Epithelial cell of proximal tubule (primary cell): Measurements from ENCODE around the gene ACSL4. TPM values are rescaled to one million over a fixed set of nuclear protein-coding genes. Genes with fewer than 3 reads are reported as not detected.
"Not testable (repeated sequence)": the region's sequence is repeated elsewhere in the genome, so short reads cannot be mapped to it uniquely, and the experiment has no call there.

Source experiments
- DNase-seq: peaks from one replicate; pipeline ENCODE4 v3.0.0-alpha.2; 2011; ENCODE audit warnings: low read depth
- H3K4me3 ChIP-seq: 2 replicates; pipeline ENCODE4 v1.5.1; 2011; ENCODE audit warnings: low read depth, mild to moderate bottlenecking, low read length
- total RNA-seq: library from RNA; depleted of rRNA; stranded (reverse); fragments of >200 nt; gene quantifications from 2 replicates; pipeline ENCODE4 v1.2.3, GENCODE V29; 2015
- TF ChIP-seq, protein P1 (sequence below): conservative IDR thresholded peaks from 2 replicates; pipeline ENCODE4 v1.5.1; 2012; ENCODE audit warnings: low read depth, mild to moderate bottlenecking, low read length

The ACSL4 gene
- total RNA-seq, 1 donor from 2014 or later = 66.9 TPM

DNA sequence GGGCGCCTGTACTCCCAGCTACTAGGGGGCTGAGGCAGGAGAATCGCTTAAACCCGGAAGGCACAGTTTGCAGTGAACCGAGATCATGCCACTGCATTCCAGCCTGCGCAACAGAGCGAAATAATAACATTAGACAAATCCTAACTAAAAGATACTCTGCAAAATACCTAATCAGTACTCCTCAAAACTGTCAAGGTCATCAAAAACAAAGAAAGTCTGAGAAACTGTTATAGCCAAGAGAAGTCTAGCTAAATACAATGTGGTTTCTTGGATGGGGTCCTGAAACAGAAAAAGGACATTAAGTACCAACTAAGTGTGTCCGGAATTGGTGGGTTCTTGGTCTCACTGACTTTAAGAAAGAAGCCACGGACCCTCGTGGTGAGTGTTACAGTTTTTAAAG, 14.6 kb upstream of the ACSL4 start:
- no peak overlapping the region for H3K4me3 ChIP-seq
- no peak for DNase-seq
- TF ChIP-seq, protein P1, sequence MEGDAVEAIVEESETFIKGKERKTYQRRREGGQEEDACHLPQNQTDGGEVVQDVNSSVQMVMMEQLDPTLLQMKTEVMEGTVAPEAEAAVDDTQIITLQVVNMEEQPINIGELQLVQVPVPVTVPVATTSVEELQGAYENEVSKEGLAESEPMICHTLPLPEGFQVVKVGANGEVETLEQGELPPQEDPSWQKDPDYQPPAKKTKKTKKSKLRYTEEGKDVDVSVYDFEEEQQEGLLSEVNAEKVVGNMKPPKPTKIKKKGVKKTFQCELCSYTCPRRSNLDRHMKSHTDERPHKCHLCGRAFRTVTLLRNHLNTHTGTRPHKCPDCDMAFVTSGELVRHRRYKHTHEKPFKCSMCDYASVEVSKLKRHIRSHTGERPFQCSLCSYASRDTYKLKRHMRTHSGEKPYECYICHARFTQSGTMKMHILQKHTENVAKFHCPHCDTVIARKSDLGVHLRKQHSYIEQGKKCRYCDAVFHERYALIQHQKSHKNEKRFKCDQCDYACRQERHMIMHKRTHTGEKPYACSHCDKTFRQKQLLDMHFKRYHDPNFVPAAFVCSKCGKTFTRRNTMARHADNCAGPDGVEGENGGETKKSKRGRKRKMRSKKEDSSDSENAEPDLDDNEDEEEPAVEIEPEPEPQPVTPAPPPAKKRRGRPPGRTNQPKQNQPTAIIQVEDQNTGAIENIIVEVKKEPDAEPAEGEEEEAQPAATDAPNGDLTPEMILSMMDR = no peak

DNA sequence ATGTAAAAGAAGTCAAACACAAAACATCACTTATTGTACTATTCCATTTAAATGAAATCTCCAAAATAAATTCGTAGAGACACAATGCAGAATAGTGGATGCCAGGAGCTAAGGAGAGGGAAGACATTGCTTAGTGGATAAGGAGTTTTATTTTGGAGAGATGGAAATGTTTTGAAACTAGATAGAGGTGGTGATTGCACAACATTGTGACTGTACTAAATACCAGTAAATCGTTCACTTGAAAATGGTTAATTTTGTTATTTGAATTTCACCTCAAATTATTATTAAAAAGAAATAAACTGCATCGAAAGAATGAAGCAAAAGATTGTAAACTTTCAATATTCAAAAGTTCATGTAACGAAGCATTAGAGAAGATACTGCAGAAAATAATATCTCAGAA, 9.7 kb upstream of the ACSL4 start:
- TF ChIP-seq, protein P1 = no peak
- no peak overlapping the region for H3K4me3 ChIP-seq
- no peak for DNase-seq

DNA sequence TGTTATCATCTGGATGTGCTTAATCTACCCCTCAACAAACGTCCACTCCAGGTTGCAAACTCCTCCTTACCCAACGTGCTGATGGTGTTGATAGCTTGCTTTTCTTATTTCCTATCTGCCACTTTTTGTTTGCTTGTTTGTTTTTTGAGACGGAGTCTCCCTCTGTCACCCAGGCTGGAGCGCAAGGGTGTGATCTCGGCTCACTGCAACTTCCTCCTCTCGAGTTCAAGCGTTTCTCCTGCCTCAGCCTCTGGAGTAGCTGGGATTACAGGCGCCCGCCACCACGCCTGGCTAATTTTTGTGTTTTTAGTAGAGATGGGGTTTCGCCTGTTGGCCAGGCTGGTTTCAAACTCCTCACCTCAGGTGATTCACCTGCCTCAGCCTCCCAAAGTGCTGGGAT, 7.8 kb upstream of the ACSL4 start:
- H3K4me3 ChIP-seq, DNase-seq: not testable (repeated sequence)

DNA sequence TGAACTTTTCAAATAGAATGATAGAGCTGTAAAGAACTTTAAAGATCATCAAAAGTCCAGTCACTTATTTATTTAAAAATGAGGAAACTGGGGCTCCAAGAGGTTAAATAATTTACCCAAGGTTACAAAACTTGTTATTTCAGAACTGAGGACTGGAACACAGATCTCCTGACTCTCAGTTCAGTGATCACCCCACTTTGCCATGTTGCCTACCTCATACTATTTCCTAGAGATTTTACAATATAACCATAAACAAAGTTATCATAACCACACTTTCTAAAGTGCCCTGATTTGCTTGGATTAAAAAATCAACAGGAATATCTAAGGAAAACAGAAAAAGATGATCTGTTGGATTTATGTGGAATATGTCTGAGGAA, 7.4 kb upstream of the ACSL4 start:
- TF ChIP-seq, protein P1 = no peak
- no peak for DNase-seq
- no peak overlapping the region for H3K4me3 ChIP-seq

DNA sequence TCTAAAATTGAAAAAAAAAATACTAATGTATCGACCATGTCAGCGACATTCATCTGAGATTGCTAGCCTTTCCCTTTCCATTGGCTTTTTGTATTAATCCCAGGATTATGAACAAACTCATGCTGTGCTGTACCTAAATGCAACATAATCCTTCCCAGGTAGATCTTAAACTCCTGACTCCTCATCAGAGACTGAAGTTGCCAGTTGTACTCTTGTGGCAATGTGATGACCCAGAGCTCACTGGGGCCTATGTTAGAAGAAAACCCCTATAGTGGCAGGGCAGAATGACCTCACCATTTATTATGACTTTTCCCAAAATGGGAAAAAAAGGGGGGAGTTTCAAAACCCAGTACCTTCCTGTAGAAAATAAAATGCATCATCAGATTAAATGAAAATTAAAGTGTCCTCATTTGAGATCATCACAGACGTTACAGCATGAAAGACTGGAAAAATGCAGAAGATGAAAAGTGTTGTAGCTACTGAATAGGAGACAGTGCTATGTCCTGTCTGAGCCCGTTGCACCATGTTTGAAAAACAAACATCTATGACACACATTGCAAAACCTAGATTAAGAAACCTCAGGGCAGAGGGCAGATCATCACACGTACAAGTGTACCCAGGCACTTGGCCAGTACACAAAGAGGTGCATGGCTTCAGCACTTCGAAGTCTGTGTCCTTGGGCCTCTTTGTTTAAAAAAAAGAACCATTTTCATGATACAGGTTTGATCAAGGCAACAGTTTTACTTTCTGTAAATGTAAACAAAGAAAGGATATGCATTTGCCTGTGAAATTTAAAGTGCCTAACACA, 6.8 kb upstream of the ACSL4 start:
- TF ChIP-seq, protein P1 = no peak
- peak; percentile 38 for DNase-seq
- no peak overlapping the region for H3K4me3 ChIP-seq

DNA sequence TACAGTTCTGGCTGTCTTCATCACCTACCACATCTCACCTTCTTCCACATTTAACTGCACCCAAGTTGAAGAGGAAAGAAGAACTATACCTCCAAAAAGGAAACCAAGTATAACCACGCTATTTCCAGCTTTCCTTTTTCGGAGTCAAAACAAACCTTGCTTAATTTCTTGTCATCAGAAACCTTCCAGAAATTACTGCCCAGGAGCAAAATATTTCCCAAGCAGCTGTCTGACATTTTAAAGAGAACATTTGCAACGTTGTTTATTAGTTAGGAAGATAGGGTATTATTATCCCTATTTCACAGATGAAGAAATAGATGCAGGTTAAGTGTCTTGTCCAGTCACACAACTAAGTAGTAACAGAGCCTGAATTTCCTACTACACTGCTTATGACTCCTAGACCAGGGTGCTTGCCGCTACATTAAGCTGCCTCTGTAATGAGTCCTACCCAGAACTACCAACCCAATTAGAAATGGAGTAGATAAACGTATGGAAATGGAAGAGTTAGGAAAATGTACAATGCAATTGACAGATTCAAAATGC, 2.2 kb upstream of the ACSL4 start:
- TF ChIP-seq, protein P1 = no peak
- H3K4me3 ChIP-seq = no peak overlapping the region
- DNase-seq = no peak

DNA sequence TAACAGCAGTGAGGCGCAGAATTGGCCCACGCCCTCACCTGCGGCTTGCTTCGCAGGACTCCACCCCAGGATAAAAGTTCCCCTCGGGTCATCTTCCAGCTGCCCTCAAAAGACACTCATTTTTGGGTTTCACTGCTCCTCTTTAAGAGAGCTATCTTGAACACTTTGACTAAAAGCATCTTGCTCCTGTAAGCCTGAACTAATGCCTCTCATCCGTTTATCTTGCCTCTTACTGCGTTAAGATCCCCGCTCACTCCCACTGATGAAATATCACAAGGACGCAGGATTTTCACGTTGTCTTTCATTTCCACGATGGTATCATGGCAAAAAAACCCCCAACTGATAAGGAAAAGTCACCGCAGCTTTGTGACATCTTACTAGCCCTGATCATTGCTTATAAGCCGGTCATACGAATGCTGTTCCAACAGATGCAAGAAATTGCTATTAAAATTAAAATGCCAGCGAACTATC, 591 bp upstream of the ACSL4 start:
- H3K4me3 ChIP-seq = peak overlapping the region; percentile 89
- TF ChIP-seq, protein P1 = no peak
- DNase-seq = no peak
